HL-60/S4 treated with phorbol 12-myristate 13-acetate at 8.2 ng/mL for 4 days and 3 days (cell line): ENCODE data around the gene ANKRD10.
"Not testable (repeated sequence)": the region's sequence is repeated elsewhere in the genome, so short reads cannot be mapped to it uniquely, and the experiment has no call there.

ENCODE experiments used
- in situ Hi-C: fragments of 300-500 bp; cut with MboI; formaldehyde crosslinking; loops from 2 replicates; pipeline ENCODE4 v1.15.0; 2022; ENCODE audit warnings: low sequenced_read_pairs

ANKRD10 gene

GRCh38 chr13:110867380-110867779 lies 47.5 kb downstream of the ANKRD10 start:
- in situ Hi-C loops: no loop called here

- in situ Hi-C loops: no loop called here
Observed at GRCh38 chr13:110866491-110867170, 48.2 kb downstream of the ANKRD10 start.

GRCh38 chr13:110863685-110864084 lies 51.2 kb downstream of the ANKRD10 start:
- in situ Hi-C loops: no loop called here

GRCh38 chr13:110860983-110861382 lies 53.9 kb downstream of the ANKRD10 start:
- in situ Hi-C loops: no loop called here

GRCh38 chr13:110856942-110857835 lies 57.7 kb downstream of the ANKRD10 start:
- in situ Hi-C loops: no loop called here

- in situ Hi-C loops: no loop called here
Observed at GRCh38 chr13:110855363-110855762, 59.5 kb downstream of the ANKRD10 start.

- in situ Hi-C loops: no loop called here
Observed at GRCh38 chr13:110854866-110855265, 60.0 kb downstream of the ANKRD10 start.

DNA sequence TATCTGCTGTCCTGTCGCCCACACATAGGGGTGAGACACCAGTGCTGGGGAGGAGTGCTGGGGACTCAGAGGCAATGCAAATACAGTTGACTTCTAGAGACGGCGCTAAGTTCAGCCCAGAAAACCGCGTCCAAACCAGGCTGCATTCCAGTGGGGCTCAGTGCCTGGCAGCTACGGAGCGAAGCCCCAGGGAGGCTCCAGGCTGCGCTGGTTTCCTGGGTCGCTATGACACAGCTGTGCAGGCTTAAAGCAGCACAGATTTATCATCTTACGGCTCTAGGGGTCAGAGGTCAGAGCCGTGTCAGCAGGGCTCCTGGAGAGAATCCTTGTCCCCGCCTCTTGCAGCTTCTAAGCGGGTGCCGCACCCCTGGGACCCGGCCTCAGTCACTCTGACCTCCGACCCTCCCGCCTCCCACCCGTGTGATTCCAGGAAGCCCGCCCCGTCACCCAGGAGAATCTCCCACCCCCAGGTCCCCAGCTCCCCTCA lies 61.6 kb downstream of the ANKRD10 start:
- in situ Hi-C loops: no loop called here

DNA sequence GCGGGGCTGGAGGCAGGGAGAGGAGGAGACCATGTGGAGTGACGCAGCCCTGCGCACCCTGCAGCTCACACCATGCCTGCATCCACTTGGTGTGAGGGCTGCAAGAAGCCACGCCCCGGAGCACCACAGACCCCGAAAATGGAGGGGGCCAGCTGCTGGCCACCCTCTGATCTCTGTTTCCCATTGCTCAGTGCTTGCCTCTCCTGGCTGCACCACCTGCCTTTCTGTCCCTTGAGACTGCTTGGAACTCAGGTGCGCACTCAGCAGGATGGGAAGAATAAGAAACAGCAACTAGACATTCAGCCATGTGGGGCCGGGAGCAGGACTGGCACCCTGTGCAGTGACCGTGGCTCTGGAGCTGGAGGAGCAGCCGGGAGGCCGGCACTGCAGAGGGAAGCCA lies 64.0 kb downstream of the ANKRD10 start:
- in situ Hi-C loops: no loop called here

DNA sequence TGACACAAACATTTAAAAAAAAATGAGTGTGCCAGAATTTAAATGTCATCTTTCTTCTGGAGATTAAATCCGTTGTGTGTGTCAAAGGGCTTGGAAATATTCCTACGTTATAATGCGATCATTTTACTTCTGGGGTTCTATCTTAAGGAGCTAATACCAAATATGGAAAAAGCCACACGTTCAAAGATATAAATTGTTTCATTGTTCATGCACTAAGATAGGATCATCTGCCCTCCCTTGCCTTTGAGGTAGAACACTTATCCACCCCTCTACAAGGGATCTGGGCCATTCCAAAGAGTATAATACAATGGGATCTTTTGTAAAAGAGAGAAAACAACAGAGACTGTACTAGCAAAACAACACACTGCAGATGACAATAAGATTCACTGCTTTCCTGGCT lies 64.9 kb downstream of the ANKRD10 start:
- in situ Hi-C loops: no loop called here

GRCh38 chr13:110845520-110845919 lies 69.3 kb downstream of the ANKRD10 start:
- in situ Hi-C loops: no loop called here

- in situ Hi-C loops: no loop called here
Observed at GRCh38 chr13:110841846-110842245, 73.0 kb downstream of the ANKRD10 start.

- in situ Hi-C loops: no loop called here
Observed at GRCh38 chr13:110841406-110841805, 73.5 kb downstream of the ANKRD10 start.

DNA sequence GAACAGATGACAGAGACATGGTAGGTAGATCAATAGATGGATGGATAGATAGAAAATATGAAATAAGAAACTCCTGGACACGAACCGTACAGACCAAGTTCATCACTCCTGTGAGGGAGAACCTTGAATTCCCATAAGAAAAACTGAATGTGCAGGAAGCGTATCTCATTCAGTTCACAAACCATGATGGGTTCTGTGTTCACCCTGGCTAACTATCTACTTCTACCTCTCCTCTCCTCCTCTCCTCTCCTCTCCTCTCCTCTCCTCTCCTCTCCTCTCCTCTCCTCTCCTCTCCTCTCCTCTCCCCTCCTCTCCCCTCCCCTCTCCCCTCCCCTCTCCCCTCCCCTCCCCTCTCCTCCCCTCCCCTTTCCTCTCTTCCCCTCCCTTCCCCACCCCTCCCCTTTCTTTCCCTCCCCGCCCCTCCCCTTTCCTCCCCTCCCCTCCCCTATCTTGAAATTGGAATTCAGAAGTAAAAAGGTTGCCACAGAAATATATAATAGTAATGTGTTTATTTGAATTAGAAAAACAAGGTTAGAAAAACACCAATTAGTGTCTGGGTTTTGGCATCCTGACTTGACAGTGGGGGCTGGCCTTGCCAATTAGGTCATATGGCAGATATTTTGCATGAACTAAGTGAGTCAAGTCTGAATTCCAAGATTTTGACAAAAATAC lies 75.9 kb downstream of the ANKRD10 start:
- in situ Hi-C loops: no loop called here

GRCh38 chr13:110838116-110838515 lies 76.8 kb downstream of the ANKRD10 start:
- in situ Hi-C loops: no loop called here

GRCh38 chr13:110837397-110838061 lies 77.3 kb downstream of the ANKRD10 start:
- in situ Hi-C loops: not testable (repeated sequence)

- in situ Hi-C loops: no loop called here
Observed at GRCh38 chr13:110836605-110836903, 78.3 kb downstream of the ANKRD10 start.

- in situ Hi-C loops: no loop called here
Observed at GRCh38 chr13:110835721-110836604, 78.9 kb downstream of the ANKRD10 start.

GRCh38 chr13:110834572-110834971 lies 80.3 kb downstream of the ANKRD10 start:
- in situ Hi-C loops: no loop called here

DNA sequence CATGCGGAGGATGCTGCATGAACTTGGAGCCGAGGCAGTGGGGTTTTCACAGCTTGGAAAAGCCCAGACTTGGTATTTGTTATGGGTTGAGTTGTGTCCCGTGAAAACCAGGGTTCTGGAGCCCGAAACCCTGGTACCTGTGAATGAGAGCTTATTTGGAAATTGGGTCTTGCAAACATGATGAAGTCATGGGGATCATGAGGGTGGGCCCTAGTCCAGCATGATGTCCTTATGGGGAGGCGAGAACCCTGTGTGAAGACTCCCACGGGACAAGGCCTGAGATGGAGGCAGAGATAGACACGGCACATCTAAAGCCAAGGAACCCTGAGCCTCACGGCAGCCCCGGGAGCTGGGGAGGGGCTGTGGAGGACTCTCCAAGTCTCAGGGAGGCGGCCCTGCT lies 82.3 kb downstream of the ANKRD10 start:
- in situ Hi-C loops: no loop called here
